GM06990 (cell line): ENCODE results near the gene TUBGCP6.
A peak's percentile ranks its signal among the peaks of the same experiment; 100 is the strongest.
"Not testable (repeated sequence)": the region's sequence is repeated elsewhere in the genome, so short reads cannot be mapped to it uniquely, and the experiment has no call there.

ENCODE experiments used
- DNase-seq: peaks from one replicate; pipeline ENCODE4 v3.0.0-alpha.2; 2011; ENCODE audit not compliant: insufficient read length; ENCODE audit errors: extremely low read depth
- H3K27me3 ChIP-seq: replicated peaks from 2 replicates; pipeline ENCODE4 v1.6.0; 2011; ENCODE audit warnings: low read length; ENCODE audit not compliant: control insufficient read depth, insufficient read depth
- H3K36me3 ChIP-seq: 2 replicates; pipeline ENCODE4 v1.5.1; 2011; ENCODE audit warnings: low read length; ENCODE audit not compliant: control insufficient read depth, insufficient read depth
- H3K4me3 ChIP-seq: replicated peaks from 2 replicates; pipeline ENCODE4 v1.5.1; 2011; ENCODE audit warnings: low read depth, mild to moderate bottlenecking, control low read depth, low read length
- TF ChIP-seq, protein P1 (sequence below): IDR thresholded peaks from 2 replicates; pipeline ENCODE4 v1.5.1; 2011; ENCODE audit warnings: low read length, control low read depth, mild to moderate bottlenecking, inconsistent platforms; ENCODE audit not compliant: insufficient read depth, poor library complexity, severe bottlenecking

The TUBGCP6 gene

DNA sequence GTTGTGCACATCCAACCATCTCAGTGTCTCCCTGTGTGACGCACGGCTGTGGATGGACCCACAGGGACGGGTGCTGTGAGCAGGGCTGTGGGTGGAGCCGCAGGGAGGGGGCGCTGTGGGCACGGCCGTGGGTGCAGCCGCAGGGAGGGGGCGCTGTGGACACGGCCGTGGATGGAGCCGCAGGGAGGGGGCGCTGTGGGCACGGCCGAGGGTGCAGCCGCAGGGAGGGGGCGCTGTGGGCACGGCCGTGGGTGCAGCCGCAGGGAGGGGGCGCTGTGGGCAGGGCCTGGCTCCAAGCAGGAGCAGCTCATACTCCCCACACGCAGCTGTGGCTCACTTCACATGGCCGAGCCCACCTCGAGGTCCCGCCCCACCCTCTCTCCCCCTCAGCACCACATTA, 31.3 kb upstream of the TUBGCP6 start:
- Histone ChIP-seq H3K4me3 (no peak overlapping the region), H3K36me3 (peaks cover 39% of the 10 kb centered on the region), H3K27me3 (no peaks in the 10 kb centered on the region)
- TF ChIP-seq, protein P1, sequence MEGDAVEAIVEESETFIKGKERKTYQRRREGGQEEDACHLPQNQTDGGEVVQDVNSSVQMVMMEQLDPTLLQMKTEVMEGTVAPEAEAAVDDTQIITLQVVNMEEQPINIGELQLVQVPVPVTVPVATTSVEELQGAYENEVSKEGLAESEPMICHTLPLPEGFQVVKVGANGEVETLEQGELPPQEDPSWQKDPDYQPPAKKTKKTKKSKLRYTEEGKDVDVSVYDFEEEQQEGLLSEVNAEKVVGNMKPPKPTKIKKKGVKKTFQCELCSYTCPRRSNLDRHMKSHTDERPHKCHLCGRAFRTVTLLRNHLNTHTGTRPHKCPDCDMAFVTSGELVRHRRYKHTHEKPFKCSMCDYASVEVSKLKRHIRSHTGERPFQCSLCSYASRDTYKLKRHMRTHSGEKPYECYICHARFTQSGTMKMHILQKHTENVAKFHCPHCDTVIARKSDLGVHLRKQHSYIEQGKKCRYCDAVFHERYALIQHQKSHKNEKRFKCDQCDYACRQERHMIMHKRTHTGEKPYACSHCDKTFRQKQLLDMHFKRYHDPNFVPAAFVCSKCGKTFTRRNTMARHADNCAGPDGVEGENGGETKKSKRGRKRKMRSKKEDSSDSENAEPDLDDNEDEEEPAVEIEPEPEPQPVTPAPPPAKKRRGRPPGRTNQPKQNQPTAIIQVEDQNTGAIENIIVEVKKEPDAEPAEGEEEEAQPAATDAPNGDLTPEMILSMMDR: peak; percentile 84
- DNase-seq: peak; percentile 85

- TF ChIP-seq, protein P1: no peak
- Histone ChIP-seq H3K36me3 (peaks cover 36% of the 10 kb centered on the region), H3K4me3 (no peak overlapping the region), H3K27me3 (no peaks in the 10 kb centered on the region)
- DNase-seq: no peak
Measured at GRCh38 chr22:50275181-50276055, 30.6 kb upstream of the TUBGCP6 start.

DNA sequence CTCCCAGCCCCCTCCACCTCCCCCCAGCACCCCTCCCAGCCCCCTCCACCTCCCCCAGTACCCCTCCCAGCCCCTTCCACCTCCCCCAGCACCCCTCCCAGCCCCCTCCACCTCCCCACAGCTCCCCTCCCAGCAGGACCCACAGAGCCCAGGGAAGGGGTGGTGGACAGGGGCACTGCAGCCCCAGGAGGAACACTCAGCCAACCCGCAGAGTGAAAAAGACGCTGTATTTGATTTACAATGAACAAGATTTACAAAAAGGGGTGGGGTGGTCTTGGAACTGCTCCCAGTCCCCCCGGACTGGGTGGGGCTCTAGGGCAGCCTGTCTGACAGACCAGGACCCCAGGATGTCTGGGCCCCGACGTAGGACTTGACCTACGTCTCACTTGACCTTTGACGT, 29.9 kb upstream of the TUBGCP6 start:
- H3K36me3 ChIP-seq: peaks cover 31% of the 10 kb centered on the region
- no peak overlapping the region for H3K4me3 ChIP-seq
- no peak for DNase-seq
- TF ChIP-seq, protein P1: no peak
- no peaks in the 10 kb centered on the region for H3K27me3 ChIP-seq

DNA sequence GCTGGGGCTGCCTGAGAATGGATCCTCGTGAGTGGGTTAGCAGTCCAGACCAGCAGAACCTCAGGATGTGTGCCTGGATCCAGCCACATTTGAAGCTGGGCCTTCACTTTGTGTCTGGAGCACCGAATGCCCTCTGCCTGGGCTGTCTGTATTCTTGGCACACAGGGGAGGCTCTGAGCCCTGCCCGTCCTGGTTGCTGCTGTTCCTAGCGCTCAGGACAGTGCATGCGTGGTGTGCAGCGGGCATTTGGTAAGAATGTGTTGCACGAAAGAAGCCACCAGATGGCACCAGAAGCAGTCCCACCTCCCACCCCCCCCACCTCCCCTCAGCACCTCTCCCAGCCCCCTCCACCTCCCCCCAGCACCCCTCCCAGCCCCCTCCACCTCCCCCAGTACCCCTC, 29.5 kb upstream of the TUBGCP6 start:
- DNase-seq: no peak
- no peaks in the 10 kb centered on the region for H3K27me3 ChIP-seq
- peaks cover 30% of the 10 kb centered on the region for H3K36me3 ChIP-seq
- TF ChIP-seq, protein P1: peak; percentile 27
- H3K4me3 ChIP-seq: no peak overlapping the region

- H3K27me3 ChIP-seq, DNase-seq: not testable (repeated sequence)
Measured at GRCh38 chr22:50273781-50274180, 29.0 kb upstream of the TUBGCP6 start.

GRCh38 chr22:50273352-50273751, 28.5 kb upstream of the TUBGCP6 start:
- H3K4me3 ChIP-seq, H3K27me3 ChIP-seq, DNase-seq: not testable (repeated sequence)
- H3K36me3 ChIP-seq: peaks cover 24% of the 10 kb centered on the region

More at GRCh38 chr22:50273781-50274180, 29.0 kb upstream of the TUBGCP6 start:
- H3K36me3 ChIP-seq: peaks cover 28% of the 10 kb centered on the region
- H3K4me3 ChIP-seq: not testable (repeated sequence)
